Chondrocyte (in vitro differentiated cells): Measurements from ENCODE around the gene ZCCHC24. TPM values are rescaled to one million over a fixed set of nuclear protein-coding genes. Genes with fewer than 3 reads are reported as not detected.

ENCODE experiments used
- DNase-seq: peaks from one replicate; pipeline ENCODE4 v3.0.0; 2021; ENCODE audit warnings: mixed read lengths, low spot score
- H3K27ac Mint-ChIP-seq: one replicate; pipeline ENCODE4 v1.8.0; 2021; ENCODE audit warnings: mild to moderate bottlenecking, moderate library complexity, mixed read lengths; ENCODE audit not compliant: unreplicated experiment
- H3K27me3 Mint-ChIP-seq: 2 replicates; pipeline ENCODE4 v1.8.0; 2021; ENCODE audit warnings: low read depth, mixed read lengths
- H3K36me3 Mint-ChIP-seq: 2 replicates; pipeline ENCODE4 v1.8.0; 2021; ENCODE audit warnings: low read depth, mixed read lengths
- H3K4me1 Mint-ChIP-seq: 2 replicates; pipeline ENCODE4 v1.8.0; 2021; ENCODE audit warnings: low read depth, mild to moderate bottlenecking, mixed read lengths
- H3K4me3 Mint-ChIP-seq: one replicate; pipeline ENCODE4 v1.8.0; 2021; ENCODE audit warnings: mild to moderate bottlenecking, moderate library complexity, mixed read lengths; ENCODE audit not compliant: unreplicated experiment
- H3K9me3 Mint-ChIP-seq: 2 replicates; pipeline ENCODE4 v1.8.0; 2021; ENCODE audit warnings: low read depth, mixed read lengths
- CTCF ChIP-seq: fragments of 200-600 bp; sonication (generic); IDR thresholded peaks from 2 replicates; pipeline ENCODE4 v1.5.0; 2021; ENCODE audit warnings: antibody characterized with exemption, mild to moderate bottlenecking, moderate library complexity
- long read RNA-seq: library from polyadenylated mRNA; stranded (forward); transcript quantifications from one replicate; pipeline ENCODE4 v2.0.0, GENCODE V29; 2021
- total RNA-seq: library from RNA; stranded (reverse); gene quantifications from 3 replicates; pipeline ENCODE4 v1.2.1, GENCODE V29; 2021

ZCCHC24 gene
- total RNA-seq, result 37.4 to 45.1 TPM (median 43.8 TPM) in 3 replicates
- long read RNA-seq, full-length matches to known transcripts, result 42 of 59 reads
- long read RNA-seq, partial matches to known transcripts, result 0 of 59 reads
- long read RNA-seq, other reads (novel, unspliced or antisense), result 17 of 59 reads

GRCh38 chr10:79445161-79445976 lies at the start of gene ZCCHC24:
Gene ZCCHC24 (minus strand): TSS chr10:79445624. CDS start chr10:79445440, 184 bp downstream.
- Mint-ChIP-seq H3K9me3 (no peaks in the 10 kb centered on the region), H3K36me3 (peaks cover 1% of the 10 kb centered on the region), H3K4me3 (peak within 1 kb of the TSS; percentile 90), H3K4me1 (peaks cover 51% of the 10 kb centered on the region), H3K27me3 (no peaks in the 10 kb centered on the region), H3K27ac (peak within 1 kb of the TSS; percentile 89)
- peak; percentile 21 for TF ChIP-seq CTCF
- peak; percentile 98 for DNase-seq

GRCh38 chr10:79493806-79494205 lies 48.4 kb upstream of the ZCCHC24 start:
- peaks cover 11% of the 10 kb centered on the region for H3K27me3 Mint-ChIP-seq
- H3K4me3 Mint-ChIP-seq, result no peak overlapping the region
- no peak for TF ChIP-seq CTCF
- H3K4me1 Mint-ChIP-seq, result peaks cover 22% of the 10 kb centered on the region
- no peak for DNase-seq
- H3K9me3 Mint-ChIP-seq, result no peaks in the 10 kb centered on the region
- no peak overlapping the region for H3K27ac Mint-ChIP-seq
- no peaks in the 10 kb centered on the region for H3K36me3 Mint-ChIP-seq

- H3K36me3 Mint-ChIP-seq, result no peaks in the 10 kb centered on the region
- H3K27me3 Mint-ChIP-seq, result peaks cover 10% of the 10 kb centered on the region
- no peaks in the 10 kb centered on the region for H3K9me3 Mint-ChIP-seq
- H3K4me1 Mint-ChIP-seq, result peaks cover 32% of the 10 kb centered on the region
- no peak for TF ChIP-seq CTCF
- no peak for DNase-seq
- H3K4me3 Mint-ChIP-seq, result no peak overlapping the region
- H3K27ac Mint-ChIP-seq, result no peak overlapping the region
These were observed 47.4 kb upstream of the ZCCHC24 start for GRCh38 chr10:79492839-79493238.

GRCh38 chr10:79492256-79492655 lies 46.8 kb upstream of the ZCCHC24 start:
- H3K27ac Mint-ChIP-seq, result no peak overlapping the region

More at GRCh38 chr10:79492256-79492655, 46.8 kb upstream of the ZCCHC24 start:
- Mint-ChIP-seq H3K4me1 (peaks cover 37% of the 10 kb centered on the region), H3K27me3 (peaks cover 5% of the 10 kb centered on the region), H3K36me3 (no peaks in the 10 kb centered on the region), H3K4me3 (no peak overlapping the region), H3K9me3 (no peaks in the 10 kb centered on the region)
- no peak for TF ChIP-seq CTCF
- DNase-seq, result no peak
